ENCODE data around the gene NMRK1. TPM values are rescaled to one million over a fixed set of nuclear protein-coding genes. Genes with fewer than 3 reads are reported as not detected.

Gene NMRK1
- polyA plus RNA-seq, 12 donors: 11.6 to 24.1 (median 18.0) TPM; not detected in 1

Other genes with a start within 250 kb of the NMRK1 start
- gene TRPM6, start 200.2 kb downstream of the NMRK1 start, polyA plus RNA-seq (ENCODE audit: insufficient read length in 12 of 12): under 1 TPM in 10 of 12 donors, not detected in 2; 0.05 to 0.47 (median 0.12) TPM
- 10 to 100 TPM in 1 of 12 donors, 1 to 10 TPM in 10, not detected in 1; 4.6 to 13.6 (median 6.4) TPM for gene C9orf40, start 135.2 kb downstream of the NMRK1 start, polyA plus RNA-seq (ENCODE audit: insufficient read length in 12 of 12)
- 10 to 100 TPM in 10 of 12 donors, 1 to 10 TPM in 1, not detected in 1; 9.5 to 14.3 (median 11.7) TPM for gene CARNMT1, start 59.9 kb downstream of the NMRK1 start, polyA plus RNA-seq (ENCODE audit: insufficient read length in 12 of 12)
- gene OSTF1, start 359 bp upstream of the NMRK1 start, polyA plus RNA-seq (ENCODE audit: insufficient read length in 12 of 12): 10 to 100 TPM in 11 of 12 donors, not detected in 1; 14.3 to 36.0 (median 20.4) TPM